Lung microvascular endothelial cell (primary cell): ENCODE results near the gene CD8A. TPM values are rescaled to one million over a fixed set of nuclear protein-coding genes. Genes with fewer than 3 reads are reported as not detected.
A peak's percentile ranks its signal among the peaks of the same experiment; 100 is the strongest.

Experiments used
- DNase-seq, 2 donors: peaks; one replicate each; pipeline versions ENCODE4 v3.0.0 to v3.0.0-alpha.2; 2010; ENCODE audit warnings: low read depth in 2 of 2
- total RNA-seq: library from RNA; depleted of rRNA; stranded (reverse); fragments of >200 nt; gene quantifications from 2 replicates; pipeline ENCODE4 v1.2.1, GENCODE V29; 2014

The CD8A gene
- total RNA-seq, 1 donor from 2014 or later: not detected

DNA sequence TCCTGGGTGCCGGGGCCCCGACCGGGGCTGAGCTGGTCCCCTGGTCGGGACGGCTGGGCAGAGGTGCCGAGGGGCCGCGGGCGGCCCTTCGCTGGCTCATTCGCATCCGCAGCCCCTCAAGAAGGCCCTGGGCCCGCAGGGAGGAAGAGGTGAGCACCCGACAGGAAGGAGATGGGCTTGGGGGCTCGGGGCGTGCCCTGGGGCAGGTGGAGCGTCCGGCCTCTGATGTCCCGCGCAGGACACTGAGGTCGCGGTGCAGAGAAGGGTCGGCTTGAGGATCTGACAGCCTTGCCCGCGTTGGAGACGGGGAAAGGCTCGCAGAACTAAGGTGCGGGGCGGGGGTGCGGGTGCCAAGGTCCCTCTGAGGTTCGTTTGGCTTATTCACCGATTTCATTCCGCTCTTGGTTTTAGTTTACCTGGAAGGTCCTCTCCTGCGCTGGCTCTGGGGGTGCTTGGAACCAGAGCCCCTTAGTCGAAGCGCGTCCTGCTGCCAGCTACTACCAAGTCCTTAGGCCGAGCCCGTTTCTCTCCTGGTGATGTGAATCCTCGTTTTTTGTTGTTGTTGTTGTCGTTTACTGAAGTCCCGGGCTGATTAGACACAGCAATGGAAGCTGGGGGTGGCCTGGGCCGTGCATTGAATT is 18.9 kb upstream of the CD8A start:
- no peak for DNase-seq

DNA sequence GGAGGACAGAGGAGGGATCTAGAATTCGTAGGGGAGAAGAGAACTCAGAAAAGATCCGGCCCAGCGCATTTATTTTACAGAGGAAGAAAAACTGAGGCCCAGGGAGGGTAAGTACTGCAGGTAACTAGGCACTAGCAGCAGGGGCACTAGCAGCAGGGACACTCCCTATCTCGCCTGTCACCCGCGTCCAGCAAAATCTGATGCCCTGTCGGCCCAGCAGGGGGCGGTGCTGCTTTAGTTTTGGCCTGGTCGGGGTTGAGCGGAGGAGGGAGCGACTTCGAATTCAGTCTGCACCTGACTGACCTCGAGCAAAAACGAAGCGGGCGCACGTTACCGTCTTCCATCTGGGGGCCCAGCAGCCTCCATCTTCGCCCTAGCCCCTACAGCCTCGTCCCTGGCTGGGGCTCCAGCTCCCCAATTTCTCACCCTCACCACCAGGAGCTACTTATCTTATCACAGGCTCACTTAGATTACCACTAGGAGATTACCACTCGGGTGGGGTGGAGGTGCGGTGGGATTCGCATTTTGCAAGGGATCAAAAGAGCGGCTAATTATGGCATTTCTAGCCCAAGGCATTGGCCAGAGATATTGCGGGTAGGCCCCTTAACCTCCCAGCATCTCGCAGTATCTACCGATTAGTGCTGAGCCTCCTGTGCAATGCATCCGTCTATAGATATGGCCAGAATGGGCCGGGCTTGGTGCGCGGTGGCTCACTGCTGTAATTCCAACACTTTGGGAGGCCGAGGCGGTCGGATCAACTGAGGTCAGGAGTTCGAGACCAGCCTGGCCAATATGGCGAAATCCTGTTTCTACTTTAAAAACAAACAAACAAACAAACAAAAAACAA is 17.8 kb upstream of the CD8A start:
- peak; percentile 76 to 87 for DNase-seq

DNA sequence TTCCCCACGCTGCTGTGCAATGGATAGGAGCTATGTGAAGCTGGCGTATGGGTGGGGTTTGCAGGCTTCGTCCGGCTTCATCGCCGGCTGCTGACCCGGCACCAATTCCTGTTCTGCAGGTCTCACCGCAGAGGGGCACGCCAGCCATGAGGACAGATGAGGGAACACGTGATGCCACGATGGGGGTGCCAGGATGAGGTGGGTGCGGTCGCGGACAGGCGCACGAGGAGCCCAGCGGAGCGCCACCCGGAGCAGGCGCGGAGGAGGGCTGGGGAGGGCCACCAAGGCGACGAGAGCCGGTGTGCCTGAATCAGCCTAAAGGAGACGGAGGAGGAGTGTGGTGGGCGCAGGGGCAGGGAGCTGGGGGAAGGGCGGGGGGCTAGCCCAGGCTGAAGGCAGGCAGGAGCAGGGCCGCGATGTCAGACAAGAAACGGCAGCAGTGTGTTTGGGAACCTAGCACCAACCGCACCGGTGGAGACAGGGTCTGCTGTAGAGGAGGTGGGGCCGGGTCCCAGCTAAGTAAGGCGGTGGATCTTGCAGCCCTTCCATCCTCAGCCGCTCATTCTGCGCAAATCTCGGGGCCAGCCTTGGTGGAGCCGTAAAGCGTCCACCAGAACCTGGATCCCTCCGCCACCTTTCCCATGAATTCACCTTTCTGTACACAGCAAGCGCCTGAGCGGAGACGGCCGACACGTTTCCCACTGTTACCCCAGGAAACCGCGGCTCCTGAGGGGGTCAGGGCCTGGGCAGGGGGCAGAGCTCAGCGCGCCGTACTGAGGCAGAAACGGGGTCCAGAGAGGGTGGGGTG is 17.0 kb upstream of the CD8A start:
- DNase-seq: peak in 1 of 2 donors; percentile 58

DNA sequence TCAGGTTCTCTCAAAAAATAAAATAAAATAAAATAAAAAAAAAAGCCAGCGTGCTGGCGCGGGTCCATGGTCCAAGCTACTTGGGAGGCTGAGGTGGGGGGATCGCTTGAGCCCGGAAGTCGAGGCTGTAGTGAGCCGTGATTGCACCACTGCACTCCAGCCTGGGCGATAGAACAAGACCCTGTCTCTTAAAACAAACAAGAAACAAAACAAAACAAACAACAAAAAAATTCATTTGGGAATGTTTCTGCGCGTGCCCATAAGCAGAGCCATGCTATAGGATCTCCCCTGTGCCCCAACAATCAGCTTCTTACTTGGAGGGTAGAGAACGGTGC is 16.4 kb upstream of the CD8A start:
- no peak for DNase-seq

DNA sequence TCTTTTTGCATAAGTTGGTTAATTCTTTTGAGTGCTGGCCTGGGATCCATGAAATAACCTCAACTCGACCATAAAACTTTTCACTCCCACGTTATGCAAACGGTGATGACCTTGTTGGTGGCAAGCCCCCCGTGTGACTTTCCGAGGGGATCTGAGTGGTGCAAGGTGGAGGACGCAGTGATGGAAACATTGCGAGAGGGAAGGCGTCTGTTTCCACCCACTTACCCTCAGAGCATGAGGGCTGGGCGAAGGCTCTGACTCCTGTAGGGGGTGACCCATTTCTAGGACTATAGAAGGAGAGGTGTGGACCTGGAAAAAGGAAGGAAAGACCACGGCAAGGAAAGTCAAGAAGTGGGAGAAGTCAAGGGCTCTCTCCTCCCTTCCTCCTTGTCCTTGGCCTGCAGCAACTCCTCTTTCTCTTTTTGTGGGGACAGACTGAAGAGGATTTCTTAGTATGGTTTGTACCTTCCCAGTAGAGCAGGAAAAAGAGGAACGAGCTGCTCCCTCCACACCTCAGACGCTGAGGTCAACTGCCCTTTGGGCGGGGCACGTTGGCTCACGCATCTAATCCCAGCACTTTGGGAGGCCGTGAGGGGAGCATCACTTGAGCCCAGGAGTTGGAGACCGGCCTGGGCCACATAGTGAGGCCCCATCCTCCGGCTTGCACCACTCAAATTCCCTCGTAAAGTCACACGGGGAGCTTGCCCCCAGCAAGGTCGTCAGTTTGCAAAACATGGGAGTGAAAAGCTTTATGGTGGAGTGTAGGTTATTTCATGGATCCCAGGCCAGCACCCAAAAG is 15.5 kb upstream of the CD8A start:
- no peak for DNase-seq

DNA sequence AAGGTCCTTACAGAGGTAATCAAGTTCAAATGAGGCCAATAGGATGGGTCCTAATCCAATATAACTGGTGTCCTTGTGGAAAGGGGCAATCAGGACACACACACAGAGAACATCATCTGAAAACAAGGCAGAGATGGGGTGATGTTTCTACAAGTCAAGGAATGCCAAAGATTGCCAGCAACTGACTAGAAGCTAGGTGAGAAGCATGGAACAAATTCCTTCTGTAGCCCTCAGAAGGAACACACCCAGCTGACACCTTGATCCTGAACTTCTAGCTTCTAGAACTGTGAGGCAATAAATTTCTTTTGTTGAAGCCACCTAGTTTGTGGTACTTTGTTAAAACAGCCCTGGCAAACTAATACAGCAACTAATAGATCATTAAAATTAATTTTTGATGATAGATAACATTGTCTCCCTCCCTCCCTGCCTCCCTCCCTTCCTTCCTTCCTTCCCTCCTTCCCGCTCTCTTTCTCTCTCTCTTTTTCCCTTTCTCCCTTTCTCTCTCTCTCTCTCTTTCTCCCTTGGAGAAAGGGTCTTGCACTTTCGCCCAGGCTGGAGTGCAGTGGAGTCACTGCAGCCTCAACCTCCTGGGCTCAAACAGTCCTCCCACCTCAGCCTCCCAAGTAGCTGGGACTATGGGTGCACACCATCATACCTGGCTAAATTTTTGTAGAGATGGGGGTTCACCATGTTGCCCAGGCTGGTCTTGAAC is 10.3 kb upstream of the CD8A start:
- DNase-seq: no peak

DNA sequence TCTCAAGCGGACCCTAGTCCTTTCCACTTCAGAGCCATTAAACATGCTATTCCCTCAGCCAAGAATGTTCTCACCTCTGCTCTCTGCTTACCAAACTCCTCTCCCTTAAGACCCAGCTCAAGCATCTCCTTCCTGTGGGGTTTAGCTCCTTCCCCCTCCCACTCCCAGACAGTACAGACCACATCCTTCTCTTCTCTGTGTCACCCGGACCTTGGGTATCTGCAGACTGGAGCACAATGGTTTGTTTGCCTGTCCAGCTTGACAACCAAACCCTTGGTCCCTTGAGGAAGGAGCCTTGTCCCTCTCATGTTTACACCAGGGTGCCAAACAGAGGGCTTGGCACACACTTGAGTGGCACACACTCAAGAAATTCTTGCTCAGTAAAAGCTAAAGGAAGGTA is 4.1 kb upstream of the CD8A start:
- no peak for DNase-seq

DNA sequence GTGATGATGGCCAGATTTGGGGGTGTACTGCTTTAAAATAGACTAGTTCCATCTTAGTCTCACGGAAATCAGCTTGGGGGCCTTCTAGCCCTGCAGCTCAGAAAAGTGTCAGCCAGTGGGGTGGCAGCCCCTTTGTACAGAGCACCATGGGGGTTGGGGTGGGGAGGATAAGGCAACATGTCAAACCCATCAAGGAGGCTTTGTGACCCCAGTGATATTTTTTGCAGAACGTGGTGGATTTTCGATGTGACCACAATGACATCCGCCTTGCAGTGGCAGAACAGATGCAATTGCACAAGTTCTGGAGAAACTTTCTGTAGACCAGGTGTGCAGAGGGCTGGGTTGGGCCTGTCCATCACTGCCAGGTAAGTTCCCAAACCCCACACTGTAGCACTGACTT is 3.0 kb upstream of the CD8A start:
- no peak for DNase-seq

DNA sequence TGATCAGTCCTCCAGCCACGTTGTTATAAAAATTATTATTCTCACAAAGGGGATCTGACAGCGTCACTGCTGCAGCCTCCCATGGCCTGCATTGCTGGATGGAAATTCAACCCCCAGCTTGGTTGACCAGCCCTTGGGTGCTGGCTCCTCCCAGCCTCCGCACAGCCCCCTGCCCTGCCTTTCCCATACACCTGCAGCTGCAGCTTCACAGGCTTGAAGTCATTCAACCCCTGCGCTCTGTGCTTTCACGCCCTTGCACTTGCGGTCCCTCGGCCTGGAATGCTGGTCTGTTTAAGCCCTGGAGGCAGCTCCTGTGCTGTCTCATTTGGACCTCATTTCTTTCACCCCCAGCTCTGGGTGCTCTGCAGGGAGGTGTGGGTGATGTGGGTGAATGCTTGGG is 860 bp upstream of the CD8A start:
- DNase-seq: no peak

DNA sequence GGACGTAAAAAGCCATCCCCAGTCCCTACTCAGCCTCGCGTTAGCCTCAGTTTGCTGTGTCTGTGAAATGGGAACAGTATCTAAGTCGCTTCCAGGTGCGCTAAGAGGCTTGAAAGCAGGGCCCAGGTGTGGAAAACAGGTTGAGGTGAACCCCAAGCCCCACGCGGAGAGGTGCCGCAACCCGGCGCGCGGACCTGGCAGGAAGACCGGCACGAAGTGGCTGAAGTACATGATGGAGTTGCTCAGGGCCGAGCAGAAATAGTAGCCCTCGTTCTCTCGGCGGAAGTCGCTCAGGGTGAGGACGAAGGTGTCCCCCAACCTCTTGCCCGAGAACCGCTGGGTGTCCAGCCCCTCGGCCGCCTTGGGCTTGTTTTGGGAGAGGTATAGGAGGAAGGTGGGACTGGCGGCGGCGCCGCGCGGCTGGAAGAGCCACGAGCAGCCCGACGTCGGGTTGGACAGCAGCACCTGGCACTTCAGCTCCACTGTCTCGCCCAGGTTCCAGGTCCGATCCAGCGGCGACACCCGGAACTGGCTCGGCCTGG is 508 bp downstream of the CD8A start:
- no peak for DNase-seq

DNA sequence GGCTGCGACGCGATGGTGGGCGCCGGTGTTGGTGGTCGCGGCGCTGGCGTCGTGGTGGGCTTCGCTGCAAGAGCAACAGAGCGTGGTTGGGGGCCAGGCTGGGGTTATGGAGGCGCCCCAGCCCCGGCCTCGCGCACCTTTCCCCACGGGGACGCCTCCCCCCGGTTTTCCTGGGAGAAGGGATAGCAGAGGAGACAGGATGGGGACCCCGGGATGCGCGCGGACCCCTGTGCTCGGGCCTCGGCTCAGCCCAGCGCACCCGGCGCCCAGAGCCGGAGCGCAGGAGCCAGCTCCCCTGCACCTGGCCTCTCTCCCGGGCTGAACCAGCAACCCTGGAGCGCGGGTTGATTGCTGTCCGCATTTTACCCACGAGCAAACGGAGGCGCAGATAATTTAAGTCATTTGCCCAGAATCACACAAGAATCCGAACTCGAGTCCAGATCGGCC is 1.0 kb downstream of the CD8A start:
- no peak for DNase-seq

DNA sequence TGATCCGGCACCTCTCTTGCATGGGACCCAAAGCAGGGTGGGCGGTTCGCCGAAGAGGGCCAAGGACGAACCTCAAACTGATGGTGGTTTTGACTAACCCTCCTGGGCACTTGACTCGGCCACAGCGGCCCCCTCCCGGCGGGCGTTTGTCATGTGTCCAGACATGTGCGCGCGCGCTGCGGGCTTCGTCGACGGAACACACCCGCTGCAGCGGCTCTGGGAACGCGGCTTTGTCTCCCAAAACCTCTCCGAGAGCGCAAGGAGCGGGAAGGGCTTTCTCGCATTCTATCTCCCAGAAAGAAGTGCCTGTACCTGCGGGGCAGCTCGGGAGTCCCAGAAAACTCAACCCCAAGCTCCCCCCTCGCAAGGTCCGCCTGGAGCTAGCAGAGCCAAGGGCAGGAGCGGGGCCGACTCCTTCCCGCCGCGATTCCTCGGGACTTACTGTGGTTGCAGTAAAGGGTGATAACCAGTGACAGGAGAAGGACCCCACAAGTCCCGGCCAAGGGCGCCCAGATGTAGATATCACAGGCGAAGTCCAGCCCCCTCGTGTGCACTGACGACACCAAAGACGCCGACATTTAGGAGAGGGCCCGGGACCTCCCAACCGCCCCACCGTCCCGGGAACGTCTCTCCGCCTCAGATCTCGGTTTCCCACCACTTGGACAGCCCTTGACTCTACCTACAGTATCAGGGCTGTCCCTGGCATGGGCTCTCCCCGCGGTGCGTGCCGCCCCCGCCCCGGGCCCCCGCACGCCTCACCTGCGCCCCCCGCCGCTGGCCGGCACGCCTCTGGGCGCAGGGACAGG is 1.6 kb downstream of the CD8A start:
- peak in 1 of 2 donors; percentile 11 for DNase-seq

DNA sequence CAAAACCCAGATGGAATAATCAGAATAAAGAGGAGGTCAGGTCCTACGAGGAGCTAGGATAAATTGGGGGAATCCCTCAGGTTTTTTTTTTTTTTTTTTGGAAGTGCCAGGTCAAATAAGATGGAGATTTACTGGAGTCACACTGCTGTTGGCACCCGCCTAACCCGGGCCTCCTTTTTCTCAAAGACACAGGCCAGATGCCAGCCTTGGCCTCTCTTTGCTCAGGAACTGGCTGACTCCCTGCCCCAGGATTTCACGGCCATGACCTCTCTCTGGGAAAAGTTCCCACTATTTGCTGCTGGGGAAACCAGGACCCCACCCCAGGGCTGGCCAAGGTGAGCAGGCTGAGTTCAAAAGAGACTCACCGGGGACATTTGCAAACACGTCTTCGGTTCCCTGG is 2.5 kb downstream of the CD8A start:
- no peak for DNase-seq

DNA sequence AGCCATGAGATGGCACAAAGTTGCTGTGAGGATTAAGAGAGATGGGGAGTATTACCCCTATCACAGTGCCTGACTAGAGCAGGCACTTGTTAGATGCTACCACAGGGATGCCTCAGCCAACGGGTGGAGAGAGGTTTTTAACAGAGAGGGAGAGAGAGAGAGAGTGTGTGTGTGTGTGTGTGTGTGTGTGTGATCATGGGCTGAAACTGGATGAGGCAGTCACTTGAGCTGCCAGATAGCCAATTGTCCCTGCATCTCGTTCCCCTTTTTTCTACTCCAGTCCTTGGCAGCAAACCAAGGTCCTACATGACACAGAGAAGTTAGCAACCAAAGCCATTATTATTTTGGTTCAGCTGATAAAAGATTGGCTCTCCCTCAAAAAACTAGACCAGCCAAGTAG is 3.0 kb downstream of the CD8A start:
- peak in 1 of 2 donors; percentile 50 for DNase-seq

DNA sequence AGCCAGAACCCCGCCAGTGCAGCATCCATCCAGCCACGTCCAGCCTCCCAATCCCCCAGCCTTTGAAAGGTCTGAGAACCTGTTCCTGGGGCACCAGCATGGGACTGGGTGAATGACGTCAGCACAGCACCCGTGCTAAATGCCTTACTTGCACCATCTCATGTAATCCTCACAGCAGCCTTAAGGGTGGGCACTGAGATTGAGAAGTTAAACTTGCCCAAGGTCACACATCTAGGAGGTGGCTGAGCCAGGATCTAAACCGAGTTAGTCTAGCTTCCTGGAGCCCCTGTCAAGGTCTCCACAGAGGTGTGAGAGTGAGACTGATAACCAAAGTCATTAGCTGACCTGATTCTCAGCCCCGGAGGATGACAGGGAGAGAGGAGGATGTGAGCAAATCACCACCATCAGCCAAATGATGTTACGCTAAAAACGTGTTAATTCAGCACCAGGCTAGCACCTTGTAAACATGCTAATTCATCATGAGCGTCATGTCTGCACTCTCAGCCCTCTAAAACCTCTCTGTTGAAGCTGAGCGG is 4.6 kb downstream of the CD8A start:
- no peak for DNase-seq

DNA sequence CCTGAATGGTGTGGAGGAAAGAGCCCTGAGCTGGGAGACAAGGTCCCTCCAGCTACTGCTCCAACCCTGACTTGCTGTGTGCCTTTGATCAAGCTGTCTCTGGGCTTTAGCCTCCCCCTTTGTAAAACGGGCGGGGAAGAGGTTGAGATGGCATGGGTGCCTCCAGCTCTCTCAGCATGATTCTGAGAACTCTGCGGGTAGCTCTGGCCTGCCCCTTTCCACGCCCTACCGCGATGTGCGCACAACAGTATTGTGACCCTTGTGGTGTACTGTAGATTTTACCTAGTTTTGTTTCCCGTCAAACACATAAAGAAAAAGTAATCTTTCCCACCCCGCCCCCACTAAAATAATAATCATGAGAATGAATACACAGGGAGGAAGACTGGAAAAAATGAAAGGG is 5.3 kb downstream of the CD8A start:
- no peak for DNase-seq

DNA sequence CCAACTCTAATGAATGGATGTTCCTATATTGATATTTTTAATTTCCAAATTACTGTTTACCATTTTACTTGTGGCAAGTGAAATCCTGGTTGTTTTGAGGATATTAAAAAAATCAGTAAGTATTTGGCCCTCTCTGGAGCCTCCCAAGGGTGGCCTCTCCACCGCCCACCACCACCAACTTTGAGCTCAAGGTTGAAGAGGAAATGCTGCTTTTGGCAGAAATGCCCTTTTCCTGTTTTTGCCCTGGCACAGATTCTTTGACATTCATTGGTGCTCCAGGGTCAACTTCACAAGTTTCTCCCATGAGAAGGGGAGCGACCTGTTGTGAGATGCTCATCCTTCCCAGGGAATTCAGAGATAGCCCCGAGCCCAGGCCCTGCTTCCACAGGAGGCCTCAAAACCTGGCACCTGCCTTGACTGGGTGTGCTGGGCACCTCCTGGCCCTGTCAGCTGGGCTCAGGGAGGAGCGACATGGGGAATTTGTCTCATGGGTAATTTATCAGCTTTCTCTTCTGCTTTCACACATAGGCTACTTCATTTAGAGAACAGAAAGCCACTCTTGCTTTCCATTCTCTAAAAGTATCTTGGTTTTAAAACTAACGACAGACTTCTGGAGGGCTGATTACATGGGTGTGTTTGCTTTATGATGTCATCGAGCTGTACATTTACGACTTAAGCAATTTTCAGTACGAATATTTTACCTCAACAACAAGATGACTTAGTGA is 6.9 kb downstream of the CD8A start:
- no peak for DNase-seq

DNA sequence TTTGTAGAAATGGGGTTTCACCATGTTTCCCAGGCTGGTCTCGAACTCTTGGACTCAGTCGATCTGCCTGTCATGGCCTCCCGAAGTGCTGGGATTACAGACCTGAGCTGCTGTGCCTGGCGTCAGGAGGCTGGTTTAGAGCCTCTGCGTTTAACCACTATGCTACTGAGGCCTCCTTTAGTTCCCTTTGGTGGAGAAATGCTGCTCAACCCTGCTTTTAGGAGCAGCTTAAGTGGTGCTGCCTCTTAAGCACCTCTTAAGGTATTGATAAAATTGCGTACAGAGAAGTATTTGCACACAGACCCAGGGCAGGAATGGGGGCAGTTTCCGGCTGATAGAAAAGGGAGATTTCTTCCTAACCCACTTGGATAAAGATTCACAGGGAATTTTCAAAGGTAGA is 8.0 kb downstream of the CD8A start:
- DNase-seq: no peak

DNA sequence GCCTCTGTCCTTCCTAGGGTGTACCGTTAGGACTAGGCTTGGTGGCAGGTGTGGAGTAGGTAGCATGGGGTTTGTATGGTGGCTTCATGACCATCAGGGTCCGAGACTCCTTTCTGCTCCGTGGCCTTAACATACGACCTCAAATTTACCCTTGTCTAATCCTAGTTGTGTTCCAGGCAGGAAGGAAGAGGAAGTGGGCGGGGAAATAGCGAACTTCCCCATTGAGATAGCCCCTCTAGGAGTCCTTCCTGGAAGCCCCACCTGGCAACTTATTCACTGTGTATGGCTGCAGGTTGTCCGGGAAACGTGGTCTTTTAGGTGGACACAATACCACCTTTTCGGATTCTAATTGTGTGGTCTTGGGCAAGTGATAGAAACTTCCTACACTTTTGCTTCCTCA is 9.3 kb downstream of the CD8A start:
- DNase-seq: no peak
